Keratinocyte (primary cell): ENCODE data around the gene DCAF6. TPM values are rescaled to one million over a fixed set of nuclear protein-coding genes. Genes with fewer than 3 reads are reported as not detected.

ENCODE experiments used
- DNase-seq: peaks from one replicate; pipeline ENCODE4 v3.0.0-alpha.2; 2011; ENCODE audit warnings: low read depth, missing footprints, low spot score
- FAIRE-seq: peaks from 2 replicates; lab custom pipeline; 2011; peaks lifted over from hg19 to GRCh38; lab: Jason Lieb, UNC
- H2AFZ ChIP-seq: 2 replicates; pipeline ENCODE4 v1.6.0; 2012; ENCODE audit warnings: low read length, control low read depth, inconsistent platforms; ENCODE audit not compliant: control insufficient read depth
- H3K27ac ChIP-seq: 2 replicates; pipeline ENCODE4 v1.5.1; 2011; ENCODE audit warnings: low read length; ENCODE audit not compliant: control insufficient read depth, insufficient read depth
- H3K27me3 ChIP-seq: 3 replicates; pipeline ENCODE4 v1.6.0; 2011; ENCODE audit warnings: low read length; ENCODE audit not compliant: control insufficient read depth, insufficient read depth; ENCODE audit errors: extremely low read depth
- H3K36me3 ChIP-seq, 2 experiments: 2 replicates in 1 of 2; 3 replicates in 1 of 2; pipeline ENCODE4 v1.5.1; 2011; ENCODE audit warnings: low read length in 2 of 2, mild to moderate bottlenecking in 1 of 2; ENCODE audit not compliant: control insufficient read depth in 2 of 2, insufficient read depth in 2 of 2; ENCODE audit errors: extremely low read depth in 1 of 2
- H3K4me1 ChIP-seq: 3 replicates; pipeline ENCODE4 v1.5.1; 2011; ENCODE audit warnings: low read length; ENCODE audit not compliant: control insufficient read depth, insufficient read depth; ENCODE audit errors: extremely low read depth
- H3K4me2 ChIP-seq: 3 replicates; pipeline ENCODE4 v1.6.0; 2011; ENCODE audit warnings: low read depth, low read length; ENCODE audit not compliant: control insufficient read depth, insufficient read depth; ENCODE audit errors: extremely low read depth
- H3K4me3 ChIP-seq, 3 experiments: fragments of 200-600 bp in 1 of 3; sonication (generic) in 1 of 3; 2 replicates in 2 of 3; 3 replicates in 1 of 3; pipeline ENCODE4 v1.5.1; 2011 to 2016; ENCODE audit warnings: low read length in 3 of 3, mild to moderate bottlenecking in 3 of 3, control low read depth in 2 of 3, inconsistent platforms in 1 of 3, low read depth in 1 of 3, mixed read lengths in 1 of 3, mixed run types in 1 of 3, moderate library complexity in 1 of 3; ENCODE audit not compliant: control insufficient read depth in 2 of 3, insufficient read depth in 2 of 3; ENCODE audit errors: extremely low read depth in 1 of 3
- H3K79me2 ChIP-seq: 2 replicates; pipeline ENCODE4 v1.6.0; 2012; ENCODE audit warnings: low read length; ENCODE audit not compliant: control insufficient read depth, insufficient read depth
- H3K9ac ChIP-seq: 3 replicates; pipeline ENCODE4 v1.6.0; 2011; ENCODE audit warnings: low read length; ENCODE audit not compliant: control insufficient read depth, insufficient read depth; ENCODE audit errors: extremely low read depth
- H3K9me1 ChIP-seq: 3 replicates; pipeline ENCODE4 v1.6.0; 2011; ENCODE audit warnings: low read length; ENCODE audit not compliant: control insufficient read depth, insufficient read depth; ENCODE audit errors: extremely low read depth
- H3K9me3 ChIP-seq: 2 replicates; pipeline ENCODE4 v1.5.1; 2012; ENCODE audit warnings: low read depth, low read length; ENCODE audit not compliant: control insufficient read depth
- H4K20me1 ChIP-seq: 3 replicates; pipeline ENCODE4 v1.6.0; 2011; ENCODE audit warnings: low read length; ENCODE audit not compliant: control insufficient read depth, insufficient read depth; ENCODE audit errors: extremely low read depth
- EZH2 ChIP-seq: IDR thresholded peaks from one replicate; pipeline ENCODE4 v1.6.1; 2012; ENCODE audit warnings: inconsistent platforms, mild to moderate bottlenecking, low read length, moderate library complexity
- dilution Hi-C: fragments of 300-500 bp; cut with MboI; formaldehyde crosslinking; loops from one replicate; pipeline ENCODE4 v1.7.0; 2020; ENCODE audit warnings: low sequenced_read_pairs; ENCODE audit not compliant: extremely low pct_ligation_motif_present
- polyA plus RNA-seq, 5 experiments: library from polyadenylated mRNA; depleted of rRNA in 3 of 5; stranded (reverse) in 3 of 5; stranded (forward) in 1 of 5; unstranded in 1 of 5; fragments of >200 nt; gene quantifications; 1 replicate in 1 of 5; 2 replicates in 3 of 5; 3 replicates in 1 of 5; pipeline versions ENCODE4 v1.2.1 to v1.2.3, GENCODE V29; 2011 to 2012; ENCODE audit warnings: missing spikeins in 2 of 5, low read depth in 1 of 5, low replicate concordance in 1 of 5
- TF ChIP-seq, protein P1 (sequence below), 3 experiments: IDR thresholded peaks in 1 of 3; conservative IDR thresholded peaks in 1 of 3; optimal IDR thresholded peaks in 1 of 3; 2 replicates in 2 of 3; 3 replicates in 1 of 3; pipeline versions ENCODE3 to v1.5.1; 2011; ENCODE audit warnings: low read length in 3 of 3, mild to moderate bottlenecking in 3 of 3, moderate library complexity in 2 of 3, control low read depth in 1 of 3, inconsistent platforms in 1 of 3; ENCODE audit not compliant: insufficient read depth in 2 of 3; ENCODE audit errors: extremely low read depth in 1 of 3

Gene DCAF6
- polyA plus RNA-seq, 1 donor (not counting 4 experiments of a cell fraction or from before 2014, with no cell fraction given): 109 TPM

DNA sequence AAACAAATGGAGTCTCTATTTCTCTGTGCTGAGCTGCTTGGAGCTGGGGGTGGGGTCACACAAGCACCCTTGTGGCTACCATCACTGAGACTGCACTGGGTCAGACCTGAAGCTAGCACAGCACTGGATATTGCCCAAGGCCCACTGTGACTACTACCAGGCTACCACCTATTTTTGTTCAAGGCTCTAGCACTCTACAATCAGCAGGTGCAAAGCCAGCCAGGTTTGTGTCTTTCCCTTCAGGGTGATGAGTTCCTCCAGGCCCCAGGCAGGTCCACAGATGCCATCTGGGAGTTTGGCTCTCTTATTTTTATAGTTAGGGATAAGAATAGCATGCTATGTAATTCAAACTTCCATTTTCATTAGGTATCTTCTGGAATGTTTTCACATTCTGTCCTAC is 46.1 kb upstream of the DCAF6 start:
- FAIRE-seq (no peak), DNase-seq (no peak)
- H3K27me3 ChIP-seq: no peaks in the 10 kb centered on the region
- H3K4me3 ChIP-seq: no peak overlapping the region
- no peak overlapping the region for H3K9ac ChIP-seq
- H3K4me1 ChIP-seq: no peaks in the 10 kb centered on the region
- no peak overlapping the region for H3K4me2 ChIP-seq
- no peaks in the 10 kb centered on the region for H3K9me3 ChIP-seq
- H3K79me2 ChIP-seq: no peaks in the 10 kb centered on the region
- H4K20me1 ChIP-seq: no peaks in the 10 kb centered on the region
- no peak overlapping the region for H3K27ac ChIP-seq
- H3K36me3 ChIP-seq: no peaks in the 10 kb centered on the region
- dilution Hi-C loops: no loop called here
- H2AFZ ChIP-seq: no peak overlapping the region
- no peaks in the 10 kb centered on the region for H3K9me1 ChIP-seq
- TF ChIP-seq, protein P1, sequence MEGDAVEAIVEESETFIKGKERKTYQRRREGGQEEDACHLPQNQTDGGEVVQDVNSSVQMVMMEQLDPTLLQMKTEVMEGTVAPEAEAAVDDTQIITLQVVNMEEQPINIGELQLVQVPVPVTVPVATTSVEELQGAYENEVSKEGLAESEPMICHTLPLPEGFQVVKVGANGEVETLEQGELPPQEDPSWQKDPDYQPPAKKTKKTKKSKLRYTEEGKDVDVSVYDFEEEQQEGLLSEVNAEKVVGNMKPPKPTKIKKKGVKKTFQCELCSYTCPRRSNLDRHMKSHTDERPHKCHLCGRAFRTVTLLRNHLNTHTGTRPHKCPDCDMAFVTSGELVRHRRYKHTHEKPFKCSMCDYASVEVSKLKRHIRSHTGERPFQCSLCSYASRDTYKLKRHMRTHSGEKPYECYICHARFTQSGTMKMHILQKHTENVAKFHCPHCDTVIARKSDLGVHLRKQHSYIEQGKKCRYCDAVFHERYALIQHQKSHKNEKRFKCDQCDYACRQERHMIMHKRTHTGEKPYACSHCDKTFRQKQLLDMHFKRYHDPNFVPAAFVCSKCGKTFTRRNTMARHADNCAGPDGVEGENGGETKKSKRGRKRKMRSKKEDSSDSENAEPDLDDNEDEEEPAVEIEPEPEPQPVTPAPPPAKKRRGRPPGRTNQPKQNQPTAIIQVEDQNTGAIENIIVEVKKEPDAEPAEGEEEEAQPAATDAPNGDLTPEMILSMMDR (optimal IDR thresholded peaks at IDR 0.05 in 1 of 3, IDR thresholded peaks at IDR 0.05 in 1 of 3, conservative IDR thresholded peaks at IDR 0.05 in 1 of 3; ENCODE audit: extremely low read depth in 1 of 3, insufficient read depth in 2 of 3, low read length in 3 of 3): no peak

DNA sequence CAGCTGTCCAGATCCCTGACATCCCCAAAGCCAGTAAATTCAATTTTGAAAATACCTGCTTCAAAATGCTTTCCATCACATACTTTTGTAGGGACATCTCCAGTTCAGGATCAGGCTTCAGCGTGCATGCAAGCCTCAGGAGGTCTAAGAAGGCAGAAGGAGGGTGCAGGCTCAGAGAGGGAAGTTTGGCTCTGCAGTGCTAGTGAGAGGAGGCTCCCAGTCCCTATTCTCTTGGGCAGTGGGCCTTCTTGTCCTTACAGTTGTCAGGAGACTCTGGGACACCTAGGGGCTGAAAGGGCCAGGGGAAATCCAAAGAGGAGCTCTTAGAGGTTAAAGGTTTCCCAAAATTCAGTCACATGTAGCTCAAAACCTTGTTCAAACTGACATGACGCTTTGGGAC is 42.7 kb upstream of the DCAF6 start:
- H3K36me3 ChIP-seq: no peaks in the 10 kb centered on the region
- H2AFZ ChIP-seq: no peak overlapping the region
- H3K4me3 ChIP-seq: no peak overlapping the region
- DNase-seq: no peak
- no peaks in the 10 kb centered on the region for H3K27me3 ChIP-seq
- no peaks in the 10 kb centered on the region for H3K79me2 ChIP-seq
- H3K9me3 ChIP-seq: no peaks in the 10 kb centered on the region
- no peaks in the 10 kb centered on the region for H3K9me1 ChIP-seq
- H3K27ac ChIP-seq: no peak overlapping the region
- H3K9ac ChIP-seq: no peak overlapping the region
- no peak overlapping the region for H3K4me2 ChIP-seq
- TF ChIP-seq, protein P1 (optimal IDR thresholded peaks at IDR 0.05 in 1 of 3, IDR thresholded peaks at IDR 0.05 in 1 of 3, conservative IDR thresholded peaks at IDR 0.05 in 1 of 3; ENCODE audit: extremely low read depth in 1 of 3, insufficient read depth in 2 of 3, low read length in 3 of 3): no peak
- TF ChIP-seq EZH2: no peak
- no peak for FAIRE-seq
- no peaks in the 10 kb centered on the region for H4K20me1 ChIP-seq
- dilution Hi-C loops: no loop called here
- no peaks in the 10 kb centered on the region for H3K4me1 ChIP-seq
